HCT116 (cell line): ENCODE results near the gene FAM222B. TPM values are rescaled to one million over a fixed set of nuclear protein-coding genes. Genes with fewer than 3 reads are reported as not detected.

Source experiments
- ATAC-seq: fragments of 200-7000 bp; cut with Tn5 transposase; 2 replicates; pipeline ENCODE4 v1.9.1; 2020; ENCODE audit warnings: mild to moderate bottlenecking, moderate library complexity
- BruUV-seq: library from RNA; stranded (reverse); fragments of 400-500 nt; replicated peaks from 2 replicates; lab custom pipeline; 2021; lab: Mats Ljungman, UMichigan
- CTCF ChIA-PET: fragments of 300-600 bp; sonication (Branson Sonifier 250); formaldehyde crosslinking; loops from one replicate; lab custom pipeline; 2021; ENCODE audit warnings: antibody characterized with exemption; lab: Charles Lee
- POLR2A ChIA-PET: fragments of 300-600, 350-600 bp; sonication (Branson Sonifier 250); formaldehyde crosslinking; loops from one replicate; lab custom pipeline; 2021; ENCODE audit warnings: antibody characterized with exemption; lab: Charles Lee
- RAD21 ChIA-PET, 2 experiments: fragments of 300-600 bp; sonication (Branson Sonifier 250); formaldehyde crosslinking; loops; one replicate each; lab custom pipeline; 2023; ENCODE audit warnings: low total read pairs in 2 of 2; ENCODE audit not compliant: uncharacterized antibody in 2 of 2, unreplicated experiment in 2 of 2, low non-redundant PET in 1 of 2; lab: Charles Lee
- DNase-seq: peaks from one replicate; pipeline ENCODE4 v3.0.0-alpha.2; 2010; ENCODE audit warnings: low read depth, low spot score
- H2AFZ ChIP-seq: fragments of 200-600 bp; shearing (Covaris generic), sonication (generic); 2 replicates; pipeline ENCODE4 v1.6.1; 2017; ENCODE audit warnings: low read depth, mixed run types, mixed read lengths, antibody characterized with exemption, low read length; ENCODE audit not compliant: poor library complexity, severe bottlenecking
- H3K27ac ChIP-seq: 2 replicates; pipeline ENCODE4 v1.5.1; 2012; ENCODE audit warnings: low read depth, low read length
- H3K27me3 ChIP-seq: fragments of 200-600 bp; sonication (generic); 2 replicates; pipeline ENCODE4 v1.6.1; 2016; ENCODE audit warnings: mixed run types, low read length, mixed read lengths; ENCODE audit not compliant: insufficient read depth
- H3K36me3 ChIP-seq, 2 experiments: fragments of 200-500 bp in 1 of 2; fragments of 200-600 bp in 1 of 2; sonication (Bioruptor generic) in 1 of 2; sonication (generic) in 1 of 2; 2 replicates each; pipeline versions ENCODE4 v1.5.1 to v1.6.1; 2014 to 2016; ENCODE audit warnings: low read length in 2 of 2, inconsistent platforms in 1 of 2, mixed read lengths in 1 of 2, mixed run types in 1 of 2; ENCODE audit not compliant: insufficient read depth in 2 of 2, control insufficient read depth in 1 of 2
- H3K4me1 ChIP-seq, 2 experiments: fragments of 200-600 bp in 1 of 2; sonication (generic) in 1 of 2; 2 replicates each; pipeline versions ENCODE4 v1.5.1 to v1.6.1; 2012 to 2017; ENCODE audit warnings: low read length in 2 of 2, inconsistent platforms in 1 of 2, mild to moderate bottlenecking in 1 of 2, mixed read lengths in 1 of 2, mixed run types in 1 of 2, moderate library complexity in 1 of 2; ENCODE audit not compliant: insufficient read depth in 2 of 2, control insufficient read depth in 1 of 2
- H3K4me2 ChIP-seq: fragments of 200-600 bp; sonication (generic); 2 replicates; pipeline ENCODE4 v1.6.1; 2017; ENCODE audit warnings: mixed run types, low read length, mixed read lengths
- H3K4me3 ChIP-seq, 2 experiments: fragments of 200-600 bp in 1 of 2; sonication (generic) in 1 of 2; replicated peaks in 1 of 2; 2 replicates each; pipeline ENCODE4 v1.5.1; 2011 to 2016; ENCODE audit warnings: low read length in 2 of 2, control low read depth in 1 of 2, low read depth in 1 of 2, mild to moderate bottlenecking in 1 of 2, mixed read lengths in 1 of 2, mixed run types in 1 of 2
- H3K79me2 ChIP-seq: fragments of 200-600 bp; sonication (generic); 2 replicates; pipeline ENCODE4 v1.6.1; 2017; ENCODE audit warnings: mild to moderate bottlenecking, mixed run types, low read length, moderate library complexity, mixed read lengths; ENCODE audit not compliant: insufficient read depth
- H3K9ac ChIP-seq: fragments of 200-600 bp; sonication (generic); 2 replicates; pipeline ENCODE4 v1.6.1; 2016; ENCODE audit warnings: low read length, mixed read lengths
- H3K9me2 ChIP-seq: fragments of 200-600 bp; sonication (generic), shearing (Covaris generic); 2 replicates; pipeline ENCODE4 v1.6.1; 2017; ENCODE audit warnings: mixed run types, mild to moderate bottlenecking, moderate library complexity; ENCODE audit not compliant: insufficient read depth
- H3K9me3 ChIP-seq, 2 experiments: fragments of 200-500 bp in 1 of 2; fragments of 200-600 bp in 1 of 2; sonication (Bioruptor generic) in 1 of 2; sonication (generic) in 1 of 2; 2 replicates each; pipeline ENCODE4 v1.6.1; 2014 to 2017; ENCODE audit warnings: low read length in 2 of 2, mixed read lengths in 2 of 2, inconsistent platforms in 1 of 2, low read depth in 1 of 2, mild to moderate bottlenecking in 1 of 2, mixed run types in 1 of 2, moderate library complexity in 1 of 2; ENCODE audit not compliant: control insufficient read depth in 1 of 2, insufficient read depth in 1 of 2
- H4K20me1 ChIP-seq: fragments of 200-600 bp; sonication (generic), shearing (Covaris generic); 2 replicates; pipeline ENCODE4 v1.6.1; 2017; ENCODE audit warnings: mixed run types, mild to moderate bottlenecking, moderate library complexity; ENCODE audit not compliant: insufficient read depth
- CBX3 ChIP-seq: IDR thresholded peaks from 2 replicates; pipeline ENCODE4 v1.6.1; 2012; ENCODE audit warnings: low read depth
- CEBPB ChIP-seq: IDR thresholded peaks from 2 replicates; pipeline ENCODE4 v1.6.1; 2012; ENCODE audit warnings: low read depth
- EZH2 ChIP-seq: fragments of 200-600 bp; sonication (generic); IDR thresholded peaks from 2 replicates; pipeline ENCODE4 v1.6.1; 2017; ENCODE audit warnings: antibody characterized with exemption, mixed run types
- SIN3A ChIP-seq: IDR thresholded peaks from 2 replicates; pipeline ENCODE4 v1.6.1; 2012; ENCODE audit warnings: low read depth
- SRF ChIP-seq: IDR thresholded peaks from 2 replicates; pipeline ENCODE4 v1.6.1; 2012; ENCODE audit warnings: low read depth
- YY1 ChIP-seq: IDR thresholded peaks from 2 replicates; pipeline ENCODE4 v1.6.1; 2011; ENCODE audit warnings: low read length, low read depth, moderate library complexity, mild to moderate bottlenecking; ENCODE audit not compliant: insufficient replicate concordance; ENCODE audit errors: extremely low read depth
- ZFX ChIP-seq: fragments of 450-650 bp; IDR thresholded peaks from 2 replicates; pipeline ENCODE4 v1.6.1; 2017
- intact Hi-C: fragments of 100-400 bp; cut with micrococcal nuclease; formaldehyde crosslinking; loops from 2 replicates; pipeline ENCODE4 v1.10.0; 2022
- total RNA-seq: library from RNA; stranded (reverse); gene quantifications from one replicate; pipeline ENCODE4 v1.2.1, GENCODE V29; 2021; ENCODE audit not compliant: unreplicated experiment
- TF ChIP-seq, protein P1 (sequence below): IDR thresholded peaks from 2 replicates; pipeline ENCODE4 v1.6.1; 2012; ENCODE audit warnings: low read depth
- TF ChIP-seq, protein P2 (sequence below): IDR thresholded peaks from 2 replicates; pipeline ENCODE4 v1.6.1; 2011; ENCODE audit warnings: mild to moderate bottlenecking, low read length, moderate library complexity; ENCODE audit not compliant: insufficient replicate concordance; ENCODE audit errors: extremely low read depth

FAM222B gene
- total RNA-seq, 1 experiment from 2014 or later = 22.7 TPM

DNA sequence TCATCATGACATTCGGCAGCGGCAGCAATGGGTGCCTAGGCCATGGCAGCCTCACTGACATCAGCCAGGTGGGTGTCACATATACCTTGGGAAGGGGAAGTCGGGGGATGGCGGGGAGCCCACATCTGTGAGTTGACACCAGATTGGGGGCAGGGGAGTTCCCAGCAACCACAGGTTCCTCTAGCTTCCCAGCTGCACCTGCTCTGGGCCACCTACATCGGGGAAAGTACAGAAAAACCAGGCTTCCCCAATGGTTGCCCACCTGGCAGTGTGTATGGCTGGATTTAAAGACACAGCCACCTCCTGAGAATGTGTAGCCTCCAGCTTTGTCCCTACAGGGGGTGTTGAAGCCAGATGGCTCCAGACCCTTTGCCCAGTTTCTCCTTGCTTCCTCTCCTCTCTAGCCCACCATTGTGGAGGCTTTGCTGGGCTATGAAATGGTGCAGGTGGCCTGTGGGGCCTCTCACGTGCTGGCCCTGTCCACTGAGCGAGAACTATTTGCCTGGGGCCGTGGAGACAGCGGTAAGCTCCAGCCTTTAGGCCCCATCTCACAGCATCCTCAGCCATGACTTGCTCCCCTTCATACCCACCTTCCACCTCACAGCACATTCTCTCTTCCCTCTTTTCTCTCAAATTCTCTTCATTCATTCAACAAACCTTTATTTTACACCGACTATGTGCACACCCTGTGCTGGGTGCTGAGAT is 103.8 kb downstream of the FAM222B start:
- no peak overlapping the region for H3K4me2 ChIP-seq
- ChIA-PET CTCF (no interaction called here), POLR2A (interaction anchor here (1.6 kb wide), 1 partner anchor 10 kb away, joined by 4 read pairs; the partner anchor contains the start of gene NEK8), RAD21 (no interaction called here)
- H3K4me3 ChIP-seq = no peak overlapping the region
- no peak overlapping the region for H2AFZ ChIP-seq
- H3K4me1 ChIP-seq = peaks cover 22 to 40% of the 10 kb centered on the region in 2 experiments
- H4K20me1 ChIP-seq = no peaks in the 10 kb centered on the region
- intact Hi-C loops = no loop called here
- no peak overlapping the region for H3K9ac ChIP-seq
- H3K36me3 ChIP-seq = no peaks in the 10 kb centered on the region
- H3K27ac ChIP-seq = no peak overlapping the region
- ATAC-seq (no peak), DNase-seq (no peak)
- H3K27me3 ChIP-seq = no peaks in the 10 kb centered on the region
- H3K9me2 ChIP-seq = no peaks in the 10 kb centered on the region
- no peaks in the 10 kb centered on the region for H3K79me2 ChIP-seq
- H3K9me3 ChIP-seq = no peaks in the 10 kb centered on the region
- TF ChIP-seq, protein P1, sequence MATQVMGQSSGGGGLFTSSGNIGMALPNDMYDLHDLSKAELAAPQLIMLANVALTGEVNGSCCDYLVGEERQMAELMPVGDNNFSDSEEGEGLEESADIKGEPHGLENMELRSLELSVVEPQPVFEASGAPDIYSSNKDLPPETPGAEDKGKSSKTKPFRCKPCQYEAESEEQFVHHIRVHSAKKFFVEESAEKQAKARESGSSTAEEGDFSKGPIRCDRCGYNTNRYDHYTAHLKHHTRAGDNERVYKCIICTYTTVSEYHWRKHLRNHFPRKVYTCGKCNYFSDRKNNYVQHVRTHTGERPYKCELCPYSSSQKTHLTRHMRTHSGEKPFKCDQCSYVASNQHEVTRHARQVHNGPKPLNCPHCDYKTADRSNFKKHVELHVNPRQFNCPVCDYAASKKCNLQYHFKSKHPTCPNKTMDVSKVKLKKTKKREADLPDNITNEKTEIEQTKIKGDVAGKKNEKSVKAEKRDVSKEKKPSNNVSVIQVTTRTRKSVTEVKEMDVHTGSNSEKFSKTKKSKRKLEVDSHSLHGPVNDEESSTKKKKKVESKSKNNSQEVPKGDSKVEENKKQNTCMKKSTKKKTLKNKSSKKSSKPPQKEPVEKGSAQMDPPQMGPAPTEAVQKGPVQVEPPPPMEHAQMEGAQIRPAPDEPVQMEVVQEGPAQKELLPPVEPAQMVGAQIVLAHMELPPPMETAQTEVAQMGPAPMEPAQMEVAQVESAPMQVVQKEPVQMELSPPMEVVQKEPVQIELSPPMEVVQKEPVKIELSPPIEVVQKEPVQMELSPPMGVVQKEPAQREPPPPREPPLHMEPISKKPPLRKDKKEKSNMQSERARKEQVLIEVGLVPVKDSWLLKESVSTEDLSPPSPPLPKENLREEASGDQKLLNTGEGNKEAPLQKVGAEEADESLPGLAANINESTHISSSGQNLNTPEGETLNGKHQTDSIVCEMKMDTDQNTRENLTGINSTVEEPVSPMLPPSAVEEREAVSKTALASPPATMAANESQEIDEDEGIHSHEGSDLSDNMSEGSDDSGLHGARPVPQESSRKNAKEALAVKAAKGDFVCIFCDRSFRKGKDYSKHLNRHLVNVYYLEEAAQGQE = no peak
- no peak for TF ChIP-seq EZH2
- no peak for TF ChIP-seq ZFX
- no peak for TF ChIP-seq SRF
- no peak for TF ChIP-seq CBX3
- TF ChIP-seq SIN3A = no peak
- no peak for TF ChIP-seq YY1
- TF ChIP-seq, protein P2, sequence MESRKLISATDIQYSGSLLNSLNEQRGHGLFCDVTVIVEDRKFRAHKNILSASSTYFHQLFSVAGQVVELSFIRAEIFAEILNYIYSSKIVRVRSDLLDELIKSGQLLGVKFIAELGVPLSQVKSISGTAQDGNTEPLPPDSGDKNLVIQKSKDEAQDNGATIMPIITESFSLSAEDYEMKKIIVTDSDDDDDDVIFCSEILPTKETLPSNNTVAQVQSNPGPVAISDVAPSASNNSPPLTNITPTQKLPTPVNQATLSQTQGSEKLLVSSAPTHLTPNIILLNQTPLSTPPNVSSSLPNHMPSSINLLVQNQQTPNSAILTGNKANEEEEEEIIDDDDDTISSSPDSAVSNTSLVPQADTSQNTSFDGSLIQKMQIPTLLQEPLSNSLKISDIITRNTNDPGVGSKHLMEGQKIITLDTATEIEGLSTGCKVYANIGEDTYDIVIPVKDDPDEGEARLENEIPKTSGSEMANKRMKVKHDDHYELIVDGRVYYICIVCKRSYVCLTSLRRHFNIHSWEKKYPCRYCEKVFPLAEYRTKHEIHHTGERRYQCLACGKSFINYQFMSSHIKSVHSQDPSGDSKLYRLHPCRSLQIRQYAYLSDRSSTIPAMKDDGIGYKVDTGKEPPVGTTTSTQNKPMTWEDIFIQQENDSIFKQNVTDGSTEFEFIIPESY = no peak
- no peak for TF ChIP-seq CEBPB
- no TSS peak for BruUV-seq
